H1 (cell line): ENCODE data around the gene STARD13.

Experiments
- BCL11A ChIP-seq, 2 experiments: IDR thresholded peaks; one replicate each; pipeline ENCODE4 v1.6.1; 2011; ENCODE audit warnings: low read depth in 2 of 2, low read length in 2 of 2, mild to moderate bottlenecking in 2 of 2
- CTCF ChIP-seq, 3 experiments: IDR thresholded peaks; 1 replicate in 2 of 3; 2 replicates in 1 of 3; pipeline versions ENCODE4 v1.5.1 to v1.6.1; 2011; ENCODE audit warnings: low read length in 3 of 3, mild to moderate bottlenecking in 3 of 3, inconsistent platforms in 2 of 3, low read depth in 1 of 3, moderate library complexity in 1 of 3; ENCODE audit not compliant: insufficient read depth in 1 of 3; ENCODE audit errors: control extremely low read depth in 1 of 3
- JUN ChIP-seq: IDR thresholded peaks from 2 replicates; pipeline ENCODE4 v1.6.1; 2011; ENCODE audit warnings: low read depth, mild to moderate bottlenecking, improper control_type of control experiment, low read length
- KDM4A ChIP-seq: IDR thresholded peaks from one replicate; pipeline ENCODE4 v1.7.1; 2012; ENCODE audit warnings: low read depth, mild to moderate bottlenecking, moderate library complexity, low read length, inconsistent platforms; ENCODE audit not compliant: severe bottlenecking
- POLR2A ChIP-seq, 2 experiments: IDR thresholded peaks; 1 replicate in 1 of 2; 2 replicates in 1 of 2; pipeline ENCODE4 v1.6.1; 2011; ENCODE audit warnings: low read depth in 2 of 2, low read length in 2 of 2, mild to moderate bottlenecking in 2 of 2; ENCODE audit errors: control extremely low read depth in 1 of 2
- TCF12 ChIP-seq: IDR thresholded peaks from 2 replicates; pipeline ENCODE4 v1.6.1; 2011; ENCODE audit warnings: low read depth, mild to moderate bottlenecking, low read length
- TF ChIP-seq, protein P1 (sequence below): IDR thresholded peaks from 2 replicates; pipeline ENCODE4 v1.6.1; 2011; ENCODE audit warnings: low read depth, mild to moderate bottlenecking, low read length; ENCODE audit not compliant: insufficient read depth

- TF ChIP-seq TCF12: no peak
- no peak for TF ChIP-seq BCL11A (IDR thresholded peaks at IDR 0.05; ENCODE audit: low read depth in 2 of 2, low read length in 2 of 2)
- TF ChIP-seq JUN: no peak
- no peak for TF ChIP-seq POLR2A (IDR thresholded peaks at IDR 0.05; ENCODE audit: control extremely low read depth in 1 of 2, low read depth in 2 of 2, low read length in 2 of 2)
- no peak for TF ChIP-seq KDM4A
- TF ChIP-seq, protein P1, sequence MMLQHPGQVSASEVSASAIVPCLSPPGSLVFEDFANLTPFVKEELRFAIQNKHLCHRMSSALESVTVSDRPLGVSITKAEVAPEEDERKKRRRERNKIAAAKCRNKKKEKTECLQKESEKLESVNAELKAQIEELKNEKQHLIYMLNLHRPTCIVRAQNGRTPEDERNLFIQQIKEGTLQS: no peak
- peak in 2 of 3 experiments; percentile 22 to 33; a peak in 2 of 4 replicates for TF ChIP-seq CTCF (IDR thresholded peaks at IDR 0.05; ENCODE audit: control extremely low read depth in 1 of 3, insufficient read depth in 1 of 3, low read depth in 1 of 3, low read length in 3 of 3)
Measured at GRCh38 chr13:33069365-33069764, 216.2 kb downstream of the STARD13 start.
